NCI-H1048 (cell line): Measurements from ENCODE around the gene HJURP.

Experiments
- DNase-seq: peaks from one replicate; lab custom pipeline; 2025; lab: John Stamatoyannopoulos, UW

Gene HJURP

GRCh38 chr2:233831011-233831721 lies 23.2 kb downstream of the HJURP start:
- no peak for DNase-seq

- no peak for DNase-seq
These were observed 24.1 kb downstream of the HJURP start for GRCh38 chr2:233830111-233830802.

GRCh38 chr2:233829193-233830110 lies 24.9 kb downstream of the HJURP start:
- DNase-seq, result no peak

- DNase-seq, result no peak
These were observed 25.7 kb downstream of the HJURP start for GRCh38 chr2:233828546-233829192.

- no peak for DNase-seq
These were observed 30.0 kb downstream of the HJURP start for GRCh38 chr2:233824373-233824772.

- no peak for DNase-seq
These were observed 30.6 kb downstream of the HJURP start for GRCh38 chr2:233823731-233824121.

- DNase-seq, result no peak
These were observed 31.3 kb downstream of the HJURP start for GRCh38 chr2:233822781-233823730.

- DNase-seq, result no peak
These were observed 32.1 kb downstream of the HJURP start for GRCh38 chr2:233822101-233822771.

GRCh38 chr2:233821709-233822100 lies 32.6 kb downstream of the HJURP start:
- no peak for DNase-seq

GRCh38 chr2:233821196-233821595 lies 33.1 kb downstream of the HJURP start:
- DNase-seq, result no peak

GRCh38 chr2:233820774-233821105 lies 33.6 kb downstream of the HJURP start:
- no peak for DNase-seq

GRCh38 chr2:233819884-233820773 lies 34.2 kb downstream of the HJURP start:
- DNase-seq, result no peak

- no peak for DNase-seq
These were observed 35.4 kb downstream of the HJURP start for GRCh38 chr2:233818639-233819621.

- DNase-seq, result no peak
These were observed 36.2 kb downstream of the HJURP start for GRCh38 chr2:233817995-233818638.

GRCh38 chr2:233817361-233817911 lies 36.9 kb downstream of the HJURP start:
- DNase-seq, result no peak

GRCh38 chr2:233816771-233817170 lies 37.6 kb downstream of the HJURP start:
- no peak for DNase-seq

- DNase-seq, result no peak
These were observed 38.0 kb downstream of the HJURP start for GRCh38 chr2:233816334-233816733.
